HEK293T (cell line): ENCODE data around the gene FRMD5.
A peak's percentile ranks its signal among the peaks of the same experiment; 100 is the strongest.
"Not testable (repeated sequence)": the region's sequence is repeated elsewhere in the genome, so short reads cannot be mapped to it uniquely, and the experiment has no call there.

ENCODE experiments used
- CTCF ChIA-PET: fragments of 350-600 bp; formaldehyde crosslinking; extraction: SDS; loops from one replicate; lab custom pipeline; 2021; ENCODE audit warnings: antibody characterized with exemption, inconsistent platforms; lab: Yijun Ruan, JAX
- POLR2A ChIA-PET: fragments of 350-600 bp; formaldehyde crosslinking; extraction: SDS; loops from one replicate; lab custom pipeline; 2020; ENCODE audit warnings: antibody characterized with exemption, inconsistent platforms; lab: Yijun Ruan, JAX
- DNase-seq: peaks from one replicate; pipeline ENCODE4 v3.0.0; 2012; ENCODE audit warnings: mixed read lengths; ENCODE audit errors: extremely low spot score
- ARNT ChIP-seq: fragments of 450-650 bp; IDR thresholded peaks from 2 replicates; pipeline ENCODE4 v1.6.1; 2017; ENCODE audit warnings: mild to moderate bottlenecking
- BHLHE40 ChIP-seq: fragments of 450-650 bp; IDR thresholded peaks from 2 replicates; pipeline ENCODE4 v1.6.1; 2016; ENCODE audit warnings: mild to moderate bottlenecking, moderate library complexity, borderline replicate concordance
- CTBP1 ChIP-seq: fragments of 450-650 bp; IDR thresholded peaks from 2 replicates; pipeline ENCODE4 v1.6.1; 2016; ENCODE audit warnings: borderline replicate concordance
- ELF4 ChIP-seq: fragments of 450-650 bp; IDR thresholded peaks from 2 replicates; pipeline ENCODE4 v1.6.1; 2017; ENCODE audit warnings: antibody characterized with exemption
- FOXA1 ChIP-seq: fragments of 450-650 bp; IDR thresholded peaks from 2 replicates; pipeline ENCODE4 v1.6.1; 2016; ENCODE audit warnings: mild to moderate bottlenecking
- FOXK2 ChIP-seq: fragments of 450-650 bp; IDR thresholded peaks from 2 replicates; pipeline ENCODE4 v1.6.1; 2016; ENCODE audit warnings: mild to moderate bottlenecking
- FOXM1 ChIP-seq: fragments of 450-650 bp; IDR thresholded peaks from 2 replicates; pipeline ENCODE4 v1.6.1; 2017; ENCODE audit warnings: mild to moderate bottlenecking, borderline replicate concordance
- HDGF ChIP-seq: fragments of 450-650 bp; IDR thresholded peaks from 2 replicates; pipeline ENCODE4 v1.6.1; 2017; ENCODE audit warnings: antibody characterized with exemption, borderline replicate concordance
- L3MBTL2 ChIP-seq: fragments of 450-650 bp; conservative IDR thresholded peaks from 2 replicates; pipeline ENCODE4 v1.6.1; 2016; ENCODE audit warnings: mild to moderate bottlenecking
- LEF1 ChIP-seq: fragments of 450-650 bp; IDR thresholded peaks from 2 replicates; pipeline ENCODE4 v1.6.1; 2017; ENCODE audit warnings: mild to moderate bottlenecking, borderline replicate concordance
- NFRKB ChIP-seq: fragments of 450-650 bp; IDR thresholded peaks from 2 replicates; pipeline ENCODE4 v1.6.1; 2016; ENCODE audit warnings: mild to moderate bottlenecking, moderate library complexity
- PKNOX1 ChIP-seq: fragments of 450-650 bp; IDR thresholded peaks from 2 replicates; pipeline ENCODE4 v1.6.1; 2016
- SP1 ChIP-seq: fragments of 450-650 bp; IDR thresholded peaks from 2 replicates; pipeline ENCODE4 v1.6.1; 2017
- SUZ12 ChIP-seq: fragments of 450-650 bp; IDR thresholded peaks from 2 replicates; pipeline ENCODE4 v1.6.1; 2016; ENCODE audit warnings: mild to moderate bottlenecking
- TARDBP ChIP-seq: fragments of 450-650 bp; IDR thresholded peaks from 2 replicates; pipeline ENCODE4 v1.6.1; 2016
- ZNF384 ChIP-seq: fragments of 450-650 bp; IDR thresholded peaks from 2 replicates; pipeline ENCODE4 v1.6.1; 2016

The FRMD5 gene

DNA sequence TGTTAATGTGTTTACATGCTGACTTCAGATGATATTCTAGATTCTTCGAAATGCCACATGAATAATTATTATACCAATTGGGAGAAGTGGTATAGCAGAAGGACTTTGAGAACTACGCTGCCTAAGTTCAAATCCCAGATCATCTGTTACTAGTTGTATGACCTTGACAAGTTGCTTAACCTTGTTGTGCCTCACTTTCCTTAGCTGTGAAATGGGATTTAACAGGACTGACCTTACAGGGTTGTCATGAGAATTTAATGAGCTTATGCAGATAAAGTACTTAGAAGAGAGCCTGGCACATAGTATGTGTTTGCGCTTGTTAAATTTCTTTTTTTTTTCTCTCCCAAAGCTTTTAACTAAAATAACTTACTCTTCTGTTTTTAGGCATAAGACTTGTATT lies 343.8 kb downstream of the FRMD5 start:
- ChIA-PET CTCF (interaction anchor here (0.6 kb wide), 1 partner anchor 369 kb away, joined by 3 read pairs; no protein-coding TSS in a partner anchor), POLR2A (no interaction called here)
- TF ChIP-seq SUZ12 (no peak), FOXM1 (no peak), ELF4 (no peak), LEF1 (no peak), NFRKB (no peak), ZNF384 (no peak), FOXK2 (no peak), BHLHE40 (no peak), HDGF (no peak), L3MBTL2 (no peak)
- no peak for DNase-seq

DNA sequence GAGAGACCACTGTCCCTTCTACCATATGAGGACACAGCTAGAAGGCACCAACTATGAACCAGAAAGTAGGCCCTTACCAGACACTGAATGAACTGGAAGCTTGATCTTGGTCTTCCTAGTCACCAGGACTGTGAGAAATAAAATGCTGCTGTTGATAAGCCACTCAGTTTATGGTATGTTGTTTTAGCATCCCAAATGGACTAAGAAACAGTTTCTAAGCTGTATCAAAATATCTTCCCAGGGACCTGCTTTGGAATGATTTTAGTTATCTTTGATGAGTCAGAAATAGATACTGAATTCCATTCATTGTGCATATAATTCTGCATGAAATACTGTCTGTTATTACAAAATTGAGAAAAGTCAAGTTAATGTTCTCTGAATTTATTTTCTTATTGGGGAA lies 349.6 kb downstream of the FRMD5 start:
- CTCF ChIA-PET = no interaction called here
- POLR2A ChIA-PET = no interaction called here

GRCh38 chr15:43832485-43832884 lies 362.6 kb downstream of the FRMD5 start:
- ChIA-PET CTCF (interaction anchor here (0.6 kb wide), 1 partner anchor 1021 kb away, joined by 5 read pairs; no protein-coding TSS in a partner anchor), POLR2A (interaction anchor here (0.9 to 1.8 kb wide), 2 partner anchors 23 to 32 kb away, joined by 4 to 6 read pairs; partner anchors contain the start of genes HYPK and SERINC4)
- not testable (repeated sequence) for DNase-seq

More for the DNA sequence above, 349.6 kb downstream of the FRMD5 start:
- no peak for TF ChIP-seq TARDBP
- TF ChIP-seq PKNOX1 = no peak
- no peak for TF ChIP-seq SP1
- TF ChIP-seq ELF4 = no peak
- no peak for TF ChIP-seq BHLHE40
- no peak for TF ChIP-seq CTBP1
- no peak for TF ChIP-seq SUZ12
- TF ChIP-seq FOXK2 = no peak
- TF ChIP-seq ZNF384 = no peak
- no peak for TF ChIP-seq ARNT
- DNase-seq = no peak

GRCh38 chr15:43831519-43832052 lies 363.5 kb downstream of the FRMD5 start:
- POLR2A ChIA-PET = interaction anchor here (1.8 kb wide), 1 partner anchor 31 kb away, joined by 6 read pairs; the partner anchor contains the start of genes HYPK and SERINC4
- CTCF ChIA-PET = interaction anchor here (0.6 kb wide), 1 partner anchor 1022 kb away, joined by 5 read pairs; no protein-coding TSS in a partner anchor

More at GRCh38 chr15:43832485-43832884, 362.6 kb downstream of the FRMD5 start:
- 0 out of 2 replicates have a peak, but pooled peaks have one; percentile 31 for TF ChIP-seq ZNF384

DNA sequence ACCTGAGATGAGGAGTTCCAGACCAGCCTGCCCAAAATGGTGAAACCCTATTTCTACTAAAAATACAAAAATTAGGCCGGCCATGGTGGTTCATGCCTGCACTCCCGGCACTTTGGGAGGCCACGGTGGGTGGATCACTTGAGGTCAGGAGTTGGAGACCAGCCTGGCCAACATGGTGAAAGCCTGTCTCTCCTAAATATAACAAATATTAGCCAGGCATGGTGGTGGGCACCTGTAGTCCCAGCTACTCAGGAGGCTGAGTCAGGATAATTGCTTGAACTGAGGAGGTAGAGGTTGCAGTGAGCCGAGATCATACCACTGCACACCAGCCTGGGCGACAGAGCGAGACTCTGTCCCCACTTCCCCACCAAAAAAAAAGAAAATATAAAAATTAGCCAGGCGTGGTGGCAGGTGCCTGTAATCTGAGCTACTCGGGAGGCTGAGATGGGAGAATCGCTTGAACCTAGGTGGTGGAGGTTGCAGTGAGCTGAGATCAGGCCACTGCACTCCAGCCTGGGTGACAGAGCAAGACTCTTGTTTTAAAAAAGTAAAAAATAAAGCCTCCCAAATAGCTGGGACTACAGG lies 364.3 kb downstream of the FRMD5 start:
- CTCF ChIA-PET, DNase-seq: not testable (repeated sequence)
- POLR2A ChIA-PET = interaction anchor here (1.8 kb wide), 1 partner anchor 30 kb away, joined by 6 read pairs; the partner anchor contains the start of genes HYPK and SERINC4

More at GRCh38 chr15:43831519-43832052, 363.5 kb downstream of the FRMD5 start:
- not testable (repeated sequence) for DNase-seq

DNA sequence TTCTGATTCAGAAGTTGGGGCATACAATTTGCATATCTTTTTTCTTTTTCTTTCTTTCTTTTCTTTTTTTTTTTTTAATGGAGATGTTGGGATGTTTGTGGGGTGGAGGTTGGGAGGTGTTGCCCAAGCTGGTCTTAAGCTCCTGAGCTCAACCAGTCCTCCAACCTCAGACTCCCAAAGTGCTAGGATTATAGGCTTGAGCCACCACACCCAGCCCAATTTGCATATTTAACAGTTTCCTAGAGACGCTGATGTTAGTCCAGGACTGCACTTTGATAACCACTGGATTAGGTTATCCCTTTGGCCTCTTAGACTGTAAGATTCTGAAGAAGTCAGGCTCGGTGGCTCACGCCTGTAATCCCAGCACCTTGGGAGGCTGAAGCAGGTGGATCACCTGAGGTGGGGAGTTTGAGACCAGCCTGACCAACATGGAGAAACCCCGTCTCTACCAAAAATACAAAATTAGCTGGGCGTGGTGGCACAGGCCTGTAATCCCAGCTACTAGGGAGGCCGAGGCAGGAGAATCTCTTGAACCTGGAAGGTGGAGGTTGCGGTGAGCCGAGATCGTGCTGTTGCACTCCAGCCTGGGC lies 365.0 kb downstream of the FRMD5 start:
- CTCF ChIA-PET = interaction anchor here (0.6 kb wide), 1 partner anchor 17 kb away, joined by 3 read pairs; no protein-coding TSS in a partner anchor
- DNase-seq, POLR2A ChIA-PET: not testable (repeated sequence)

- CTCF ChIA-PET = no interaction called here
- POLR2A ChIA-PET = interaction anchor here (1.3 to 1.9 kb wide), 2 partner anchors 28 to 52 kb away, joined by 3 to 5 read pairs; partner anchors contain the start of genes ELL3, HYPK and SERINC4
- TF ChIP-seq ELF4 (no peak), FOXM1 (no peak), CTBP1 (no peak), SP1 (no peak), ZNF384 (no peak), FOXK2 (no peak), HDGF (no peak), PKNOX1 (no peak), NFRKB (no peak), L3MBTL2 (no peak), FOXA1 (no peak)
- no peak for DNase-seq
These were observed 366.9 kb downstream of the FRMD5 start for GRCh38 chr15:43828061-43828657.
